Measurements from ENCODE around the gene ALPP. TPM values are rescaled to one million over a fixed set of nuclear protein-coding genes. Genes with fewer than 3 reads are reported as not detected.

Gene ALPP
- total RNA-seq, 1 donor from 2014 or later = not detected

DNA sequence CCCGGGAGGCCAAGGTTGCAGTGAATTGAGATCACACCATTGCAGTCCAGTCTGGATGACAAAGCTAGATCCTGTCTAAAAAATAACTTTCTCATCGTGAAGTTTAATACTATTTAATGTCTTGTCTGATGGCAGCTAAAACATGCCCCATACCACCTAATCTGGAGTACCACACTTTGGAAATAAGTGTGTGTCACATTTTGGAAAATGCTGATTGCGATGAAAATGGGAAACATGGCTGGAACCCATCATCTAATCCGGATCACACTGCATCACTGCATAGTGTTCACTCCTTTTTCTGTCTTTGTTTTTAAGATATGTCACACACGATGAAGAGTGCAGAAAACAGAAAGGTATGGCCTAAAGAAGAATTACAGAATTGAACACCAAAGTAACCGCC is 31.2 kb upstream of the ALPP start:
- H3K27me3 Mint-ChIP-seq = peaks cover 11% of the 10 kb centered on the region
- TF ChIP-seq, protein P1, sequence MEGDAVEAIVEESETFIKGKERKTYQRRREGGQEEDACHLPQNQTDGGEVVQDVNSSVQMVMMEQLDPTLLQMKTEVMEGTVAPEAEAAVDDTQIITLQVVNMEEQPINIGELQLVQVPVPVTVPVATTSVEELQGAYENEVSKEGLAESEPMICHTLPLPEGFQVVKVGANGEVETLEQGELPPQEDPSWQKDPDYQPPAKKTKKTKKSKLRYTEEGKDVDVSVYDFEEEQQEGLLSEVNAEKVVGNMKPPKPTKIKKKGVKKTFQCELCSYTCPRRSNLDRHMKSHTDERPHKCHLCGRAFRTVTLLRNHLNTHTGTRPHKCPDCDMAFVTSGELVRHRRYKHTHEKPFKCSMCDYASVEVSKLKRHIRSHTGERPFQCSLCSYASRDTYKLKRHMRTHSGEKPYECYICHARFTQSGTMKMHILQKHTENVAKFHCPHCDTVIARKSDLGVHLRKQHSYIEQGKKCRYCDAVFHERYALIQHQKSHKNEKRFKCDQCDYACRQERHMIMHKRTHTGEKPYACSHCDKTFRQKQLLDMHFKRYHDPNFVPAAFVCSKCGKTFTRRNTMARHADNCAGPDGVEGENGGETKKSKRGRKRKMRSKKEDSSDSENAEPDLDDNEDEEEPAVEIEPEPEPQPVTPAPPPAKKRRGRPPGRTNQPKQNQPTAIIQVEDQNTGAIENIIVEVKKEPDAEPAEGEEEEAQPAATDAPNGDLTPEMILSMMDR (IDR thresholded peaks at IDR 0.05; ENCODE audit: unreplicated experiment) = no peak
- H3K4me1 Mint-ChIP-seq (ENCODE audit: low read depth) = no peaks in the 10 kb centered on the region
- no peak overlapping the region for H3K4me3 Mint-ChIP-seq (ENCODE audit: low read depth)
- no peaks in the 10 kb centered on the region for H3K9me3 Mint-ChIP-seq (ENCODE audit: low read depth)
- no peak for DNase-seq (ENCODE audit: low spot score, unreplicated experiment)
- H3K27ac Mint-ChIP-seq = no peak overlapping the region
- H3K36me3 Mint-ChIP-seq (ENCODE audit: insufficient read depth) = no peaks in the 10 kb centered on the region

DNA sequence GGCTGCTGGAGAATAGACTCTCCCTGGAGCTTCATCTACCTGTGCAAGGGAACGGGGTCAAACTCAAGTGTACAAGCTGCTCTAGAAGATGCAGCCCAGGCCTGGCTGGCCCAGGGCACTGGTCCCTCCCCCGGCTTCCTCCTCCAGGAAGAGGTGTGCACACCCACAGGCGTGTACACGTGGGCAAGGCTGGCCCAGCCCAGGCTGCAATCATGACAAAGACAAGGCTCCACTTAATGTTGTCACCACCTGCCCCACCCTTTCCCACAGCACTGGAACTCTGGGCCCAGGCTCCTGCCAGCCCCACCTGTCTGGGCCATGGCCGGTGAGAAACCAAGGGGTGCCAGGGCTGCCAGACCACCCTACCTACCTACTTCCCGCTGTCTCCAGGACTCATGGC is 29.6 kb upstream of the ALPP start:
- Mint-ChIP-seq H3K4me3 (ENCODE audit: low read depth) (no peak overlapping the region), H3K36me3 (ENCODE audit: insufficient read depth) (no peaks in the 10 kb centered on the region), H3K27me3 (peaks cover 11% of the 10 kb centered on the region), H3K4me1 (ENCODE audit: low read depth) (no peaks in the 10 kb centered on the region), H3K27ac (no peak overlapping the region), H3K9me3 (ENCODE audit: low read depth) (no peaks in the 10 kb centered on the region)
- no peak for DNase-seq (ENCODE audit: low spot score, unreplicated experiment)
- TF ChIP-seq, protein P1 (IDR thresholded peaks at IDR 0.05; ENCODE audit: unreplicated experiment) = no peak

DNA sequence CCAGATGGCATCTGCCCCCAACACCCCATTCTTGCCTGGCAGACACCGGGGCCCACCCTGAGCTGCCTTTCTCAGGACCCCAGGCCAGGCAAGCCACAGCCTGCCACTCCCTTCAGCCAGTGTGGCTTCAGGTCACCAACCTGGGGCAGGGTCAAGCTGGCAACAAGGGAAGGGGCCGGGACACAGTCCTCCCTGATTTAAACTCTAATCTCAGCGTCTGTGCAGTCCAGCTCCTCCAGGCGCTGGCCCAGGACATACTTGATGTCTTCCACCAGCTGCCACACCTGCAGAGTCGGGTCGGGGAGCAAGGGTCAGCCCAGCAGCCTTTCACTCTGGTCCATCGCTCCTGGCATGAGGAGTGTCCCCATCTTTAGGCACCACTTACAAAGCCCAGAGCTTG is 29.0 kb upstream of the ALPP start:
- Mint-ChIP-seq H3K36me3 (ENCODE audit: insufficient read depth) (no peaks in the 10 kb centered on the region), H3K27me3 (peaks cover 11% of the 10 kb centered on the region), H3K4me3 (ENCODE audit: low read depth) (no peak overlapping the region), H3K9me3 (ENCODE audit: low read depth) (no peaks in the 10 kb centered on the region), H3K27ac (no peak overlapping the region), H3K4me1 (ENCODE audit: low read depth) (no peaks in the 10 kb centered on the region)
- no peak for DNase-seq (ENCODE audit: low spot score, unreplicated experiment)
- TF ChIP-seq, protein P1 (IDR thresholded peaks at IDR 0.05; ENCODE audit: unreplicated experiment) = no peak

DNA sequence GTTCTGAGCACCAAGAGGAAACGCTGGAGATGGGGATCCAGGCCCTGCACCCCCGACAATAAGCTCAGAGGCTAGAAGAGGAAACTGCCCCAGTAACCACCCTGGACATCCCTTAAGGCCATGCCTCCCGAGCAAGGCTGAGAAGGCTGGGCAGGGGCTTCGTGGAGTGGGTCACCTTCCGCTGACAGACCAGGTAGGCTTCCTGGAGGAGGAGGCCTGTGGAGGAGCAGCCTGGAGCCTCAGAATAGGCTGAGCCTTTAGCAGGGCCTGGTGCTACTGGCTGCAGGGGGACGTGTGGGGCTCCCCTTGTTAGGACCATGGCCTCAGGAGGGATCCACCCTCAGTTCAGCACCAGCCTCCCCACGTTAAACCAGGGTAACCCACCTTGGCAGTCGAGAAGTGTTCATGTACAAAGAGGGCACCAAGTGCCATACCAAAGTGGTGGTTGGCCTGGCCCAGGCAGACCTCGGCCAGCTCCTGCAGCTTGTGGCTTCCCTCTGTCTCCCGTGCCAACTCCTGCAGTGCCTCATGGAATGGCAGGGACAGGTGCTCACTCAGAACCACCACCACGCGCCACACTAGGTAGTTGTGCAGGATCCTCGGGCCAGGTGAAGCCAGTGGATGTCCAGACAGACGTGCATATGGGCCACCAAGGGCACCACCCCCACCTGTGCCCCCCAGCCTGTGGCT is 28.5 kb upstream of the ALPP start:
- Mint-ChIP-seq H3K27ac (no peak overlapping the region), H3K4me3 (ENCODE audit: low read depth) (no peak overlapping the region), H3K9me3 (ENCODE audit: low read depth) (no peaks in the 10 kb centered on the region), H3K4me1 (ENCODE audit: low read depth) (no peaks in the 10 kb centered on the region), H3K27me3 (peaks cover 11% of the 10 kb centered on the region), H3K36me3 (ENCODE audit: insufficient read depth) (no peaks in the 10 kb centered on the region)
- TF ChIP-seq, protein P1 (IDR thresholded peaks at IDR 0.05; ENCODE audit: unreplicated experiment) = no peak
- DNase-seq (ENCODE audit: low spot score, unreplicated experiment) = no peak

DNA sequence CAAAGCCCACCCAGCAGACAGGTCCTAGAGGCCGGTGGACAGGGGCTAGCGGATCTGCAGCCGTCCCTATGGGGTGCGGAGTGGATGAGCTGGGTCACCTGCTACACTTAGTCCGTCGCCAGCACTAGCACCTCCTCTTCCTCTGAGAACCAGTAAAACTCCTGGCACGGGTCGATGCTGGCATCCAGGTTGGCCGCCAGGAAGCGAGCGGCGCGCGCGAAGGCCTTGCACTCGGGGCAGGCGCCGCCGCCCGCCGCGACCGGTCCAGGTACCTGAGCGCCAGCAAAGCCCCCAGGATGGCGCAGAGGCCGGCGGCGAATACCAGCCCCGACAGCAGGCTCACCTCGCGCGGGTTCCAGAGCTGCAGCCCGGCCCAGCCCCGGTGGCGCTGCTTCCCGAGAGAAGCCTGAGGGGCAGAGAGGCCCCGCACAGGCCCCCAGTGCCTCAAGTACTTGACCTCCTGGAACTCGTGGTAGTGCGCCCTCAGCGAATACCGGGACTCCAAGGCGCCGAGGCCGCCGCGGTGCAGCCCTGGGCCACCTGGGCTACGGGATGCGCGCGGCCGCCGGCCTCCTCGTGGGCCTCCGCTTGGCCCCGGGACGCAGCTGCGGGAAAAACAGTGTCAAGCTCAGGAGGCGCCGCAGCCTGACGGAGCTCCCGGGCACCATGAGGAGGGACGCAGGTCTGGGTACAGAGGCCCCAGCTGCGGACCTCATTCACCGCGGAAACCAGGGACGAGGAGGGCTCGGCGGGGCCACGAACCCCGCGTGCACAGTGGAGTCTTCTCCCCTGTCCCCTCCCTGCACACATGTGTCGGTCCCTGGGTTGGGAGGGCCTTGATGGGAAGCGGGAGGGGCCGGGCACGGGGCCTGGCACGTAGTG is 27.5 kb upstream of the ALPP start:
- Mint-ChIP-seq H3K27ac (no peak overlapping the region), H3K4me1 (ENCODE audit: low read depth) (no peaks in the 10 kb centered on the region), H3K9me3 (ENCODE audit: low read depth) (no peaks in the 10 kb centered on the region), H3K27me3 (peaks cover 11% of the 10 kb centered on the region), H3K4me3 (ENCODE audit: low read depth) (no peak overlapping the region), H3K36me3 (ENCODE audit: insufficient read depth) (no peaks in the 10 kb centered on the region)
- DNase-seq (ENCODE audit: low spot score, unreplicated experiment) = no peak
- TF ChIP-seq, protein P1 (IDR thresholded peaks at IDR 0.05; ENCODE audit: unreplicated experiment) = no peak
